Measurements from ENCODE around the gene TRUB1. TPM values are rescaled to one million over a fixed set of nuclear protein-coding genes. Genes with fewer than 3 reads are reported as not detected.
"Not testable (repeated sequence)": the region's sequence is repeated elsewhere in the genome, so short reads cannot be mapped to it uniquely, and the experiment has no call there.

Gene TRUB1
- total RNA-seq, 2 experiments from 2014 or later = 17.1 to 18.5 TPM

GRCh38 chr10:114915294-114915693, 22.7 kb upstream of the TRUB1 start:
- peaks cover 9% of the 10 kb centered on the region for H3K4me1 Mint-ChIP-seq
- H3K27me3 Mint-ChIP-seq = peaks cover 11% of the 10 kb centered on the region
- no peak for DNase-seq
- H3K36me3 Mint-ChIP-seq = no peaks in the 10 kb centered on the region
- no peaks in the 10 kb centered on the region for H3K9me3 Mint-ChIP-seq
- no peak overlapping the region for H3K27ac Mint-ChIP-seq
- no peak overlapping the region for H3K4me3 Mint-ChIP-seq

DNA sequence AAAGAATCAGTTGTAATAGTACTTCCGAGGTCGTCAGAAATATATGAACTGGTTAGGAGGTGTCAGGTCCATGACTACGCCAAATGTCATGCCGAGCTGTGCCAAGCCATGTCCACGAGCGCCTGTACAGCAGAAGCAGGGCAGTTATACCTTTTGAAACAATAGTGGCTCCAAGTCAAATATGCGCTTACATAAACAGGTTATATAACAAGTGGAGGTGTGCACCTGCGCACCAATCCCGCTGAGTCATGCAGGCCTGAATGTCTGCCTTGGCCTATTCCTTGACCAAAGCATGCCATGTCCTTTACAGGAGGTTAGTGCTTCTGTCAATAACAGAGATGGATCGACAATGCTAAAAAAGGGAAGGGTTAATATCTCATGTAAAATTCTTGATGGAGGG, 21.3 kb upstream of the TRUB1 start:
- no peak for DNase-seq
- H3K27ac Mint-ChIP-seq = no peak overlapping the region

DNA sequence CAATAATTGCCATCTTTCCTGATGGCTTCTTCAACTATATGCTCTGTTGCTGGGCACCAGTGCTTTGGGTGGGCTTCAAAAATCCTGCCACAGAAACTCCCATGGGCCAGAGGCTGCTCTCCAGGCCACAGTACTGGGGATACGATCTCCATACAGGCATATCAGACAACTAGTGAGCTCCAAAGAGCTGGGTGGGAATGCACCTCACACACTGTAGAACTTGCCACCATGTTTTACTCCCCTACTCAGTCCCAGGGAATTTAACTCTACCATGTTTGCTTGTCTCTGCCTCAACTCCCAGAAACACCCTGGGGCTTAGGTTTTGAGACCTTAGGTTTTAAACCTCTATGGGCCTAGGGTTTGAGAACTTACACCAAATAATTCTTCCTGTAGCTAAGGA, 20.5 kb upstream of the TRUB1 start:
- Mint-ChIP-seq H3K27ac (no peak overlapping the region), H3K36me3 (no peaks in the 10 kb centered on the region), H3K4me3 (no peak overlapping the region), H3K4me1 (peaks cover 6% of the 10 kb centered on the region), H3K27me3 (peaks cover 11% of the 10 kb centered on the region), H3K9me3 (no peaks in the 10 kb centered on the region)
- no peak for DNase-seq

More for the DNA sequence above, 21.3 kb upstream of the TRUB1 start:
- Mint-ChIP-seq H3K36me3 (no peaks in the 10 kb centered on the region), H3K4me3 (no peak overlapping the region), H3K27me3 (peaks cover 11% of the 10 kb centered on the region), H3K4me1 (peaks cover 9% of the 10 kb centered on the region), H3K9me3 (no peaks in the 10 kb centered on the region)

DNA sequence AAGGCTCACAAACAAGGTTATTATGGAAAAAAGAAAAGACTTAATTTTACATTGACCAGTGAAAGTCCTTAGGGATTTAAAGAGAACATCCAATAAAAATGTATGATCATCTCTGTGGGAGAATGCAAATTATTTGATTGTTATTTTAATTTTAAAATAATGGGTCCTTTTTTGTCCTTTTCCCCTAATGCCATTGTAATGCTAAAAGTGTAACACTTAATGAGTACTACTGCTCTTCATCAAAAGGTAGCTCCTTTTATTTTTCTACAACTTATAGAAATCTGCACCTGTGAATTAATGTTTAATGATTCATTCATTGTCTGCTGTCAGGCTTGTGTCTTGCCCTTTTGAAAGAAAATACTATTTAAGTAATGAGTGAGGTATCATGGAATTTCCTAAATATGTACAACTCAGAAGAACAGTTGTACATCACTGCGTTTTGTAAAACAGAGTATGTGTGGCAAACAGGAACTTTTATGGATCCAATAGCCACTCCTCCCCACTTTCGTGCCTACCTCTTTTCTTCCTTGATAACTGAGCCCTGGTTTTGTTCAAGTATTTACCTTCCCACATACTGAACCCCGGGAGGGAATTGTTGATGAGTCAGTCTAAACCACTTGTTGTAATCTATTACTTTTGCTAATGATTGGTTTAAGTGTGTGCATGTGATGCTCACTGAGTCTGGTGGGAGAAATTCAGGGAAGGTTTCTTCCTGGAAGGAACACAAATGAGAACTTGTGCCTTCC, 19.9 kb upstream of the TRUB1 start:
- Mint-ChIP-seq H3K36me3 (no peaks in the 10 kb centered on the region), H3K27ac (no peak overlapping the region)

DNA sequence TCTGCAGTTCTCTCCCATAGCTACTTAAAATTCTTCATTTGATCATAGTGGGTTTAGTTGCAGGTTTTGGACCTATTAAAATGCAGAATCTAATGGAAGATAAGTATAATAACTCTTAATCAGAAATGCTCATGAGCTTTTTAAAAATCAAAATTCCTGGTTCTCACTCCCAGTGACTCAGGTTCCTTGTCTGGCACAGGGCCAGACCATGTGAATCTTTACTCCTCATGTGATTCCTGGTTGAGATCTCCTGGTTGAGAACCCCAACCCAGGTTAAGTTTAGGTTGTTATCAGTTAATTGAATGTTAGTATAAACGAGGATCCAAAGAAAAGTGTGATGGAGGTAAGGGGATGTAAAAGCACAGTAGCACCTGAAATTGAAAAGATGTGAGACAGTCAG, 17.5 kb upstream of the TRUB1 start:
- Mint-ChIP-seq H3K36me3 (no peaks in the 10 kb centered on the region), H3K27me3 (peaks cover 24% of the 10 kb centered on the region), H3K27ac (no peak overlapping the region), H3K9me3 (no peaks in the 10 kb centered on the region), H3K4me3 (no peak overlapping the region), H3K4me1 (peaks cover 4% of the 10 kb centered on the region)
- no peak for DNase-seq

More for the DNA sequence above, 19.9 kb upstream of the TRUB1 start:
- Mint-ChIP-seq H3K4me3 (no peak overlapping the region), H3K4me1 (peaks cover 6% of the 10 kb centered on the region), H3K27me3 (peaks cover 11% of the 10 kb centered on the region), H3K9me3 (no peaks in the 10 kb centered on the region)
- no peak for DNase-seq

GRCh38 chr10:114922003-114922402, 16.0 kb upstream of the TRUB1 start:
- no peak overlapping the region for H3K4me3 Mint-ChIP-seq
- H3K27me3 Mint-ChIP-seq = peaks cover 31% of the 10 kb centered on the region
- no peaks in the 10 kb centered on the region for H3K9me3 Mint-ChIP-seq
- no peaks in the 10 kb centered on the region for H3K36me3 Mint-ChIP-seq
- no peak for DNase-seq
- peaks cover 12% of the 10 kb centered on the region for H3K4me1 Mint-ChIP-seq
- H3K27ac Mint-ChIP-seq = no peak overlapping the region

- no peaks in the 10 kb centered on the region for H3K36me3 Mint-ChIP-seq
- DNase-seq = no peak
- H3K4me1 Mint-ChIP-seq = peaks cover 12% of the 10 kb centered on the region
- no peak overlapping the region for H3K4me3 Mint-ChIP-seq
- peaks cover 32% of the 10 kb centered on the region for H3K27me3 Mint-ChIP-seq
- H3K27ac Mint-ChIP-seq = no peak overlapping the region
- H3K9me3 Mint-ChIP-seq = no peaks in the 10 kb centered on the region
Measured at GRCh38 chr10:114923551-114923950, 14.4 kb upstream of the TRUB1 start.

DNA sequence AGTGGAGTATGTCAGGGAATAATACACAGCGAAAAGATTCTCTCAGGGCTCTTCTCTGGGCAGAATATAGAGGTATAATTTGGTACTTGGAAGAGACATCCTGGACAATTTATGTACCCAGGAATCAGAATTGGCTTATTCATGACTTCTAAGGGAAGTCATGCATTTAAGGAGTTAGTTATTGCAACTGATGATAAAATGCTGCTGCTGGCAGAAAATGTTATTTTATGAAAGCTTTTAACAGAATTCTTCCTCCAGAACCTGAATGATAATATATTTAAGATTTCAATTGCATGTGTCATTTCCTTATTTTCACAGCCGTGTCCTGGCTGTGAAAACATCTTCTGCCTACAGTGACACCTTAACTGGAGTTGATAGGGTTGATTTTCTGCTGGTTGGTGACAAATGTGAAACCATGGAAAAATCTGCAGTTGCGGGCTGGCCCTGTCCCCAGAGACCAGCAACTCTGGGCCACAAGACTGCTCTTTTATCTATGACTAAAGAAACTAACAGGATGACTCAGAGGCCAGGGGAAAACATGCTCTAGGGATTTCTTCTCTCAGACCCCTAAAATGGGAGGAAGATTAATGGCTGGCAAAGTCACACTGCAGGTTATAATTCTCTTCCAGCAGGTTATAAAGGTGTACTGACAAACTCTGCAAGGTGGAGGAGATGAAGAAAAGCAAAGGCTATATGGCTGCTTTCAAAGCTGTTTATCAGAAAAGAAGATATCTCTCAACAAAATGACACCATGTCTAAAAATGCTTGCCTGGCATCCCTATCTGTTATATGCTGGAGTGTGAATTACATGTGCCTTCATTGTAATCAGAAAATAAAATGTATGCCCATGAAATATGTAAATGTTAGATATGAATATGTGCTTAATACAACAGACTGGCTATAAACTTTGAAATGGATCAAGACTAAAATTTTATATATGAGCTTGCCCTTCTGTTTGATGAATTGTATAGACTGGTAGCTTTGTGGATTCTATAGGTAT, 12.1 kb upstream of the TRUB1 start:
- Mint-ChIP-seq H3K9me3 (no peaks in the 10 kb centered on the region), H3K27me3 (peaks cover 24% of the 10 kb centered on the region), H3K27ac (no peak overlapping the region), H3K4me3 (no peak overlapping the region), H3K36me3 (no peaks in the 10 kb centered on the region), H3K4me1 (peaks cover 16% of the 10 kb centered on the region)
- DNase-seq = peak; percentile 53

DNA sequence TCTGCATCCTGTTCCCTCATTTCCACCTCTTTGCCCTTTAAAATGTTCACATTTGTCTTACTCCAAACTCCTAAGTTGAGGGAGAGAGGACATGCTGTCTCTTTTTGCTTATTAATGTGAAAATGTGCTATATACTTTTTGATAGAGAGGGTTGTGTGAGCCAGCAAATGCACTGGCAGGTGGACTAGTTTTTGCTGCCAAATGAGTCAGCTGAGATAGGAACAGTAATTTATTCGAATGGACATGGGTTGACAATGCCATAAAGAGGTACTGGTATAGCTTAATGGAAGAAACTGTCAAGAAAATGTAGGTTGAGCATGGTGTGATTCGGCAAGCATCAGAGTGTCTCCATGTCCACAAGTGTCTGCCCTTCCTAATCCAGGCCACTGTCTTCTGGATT, 9.2 kb upstream of the TRUB1 start:
- DNase-seq = no peak
- Mint-ChIP-seq H3K9me3 (peaks cover 8% of the 10 kb centered on the region), H3K36me3 (no peaks in the 10 kb centered on the region), H3K4me3 (no peak overlapping the region), H3K27me3 (peaks cover 18% of the 10 kb centered on the region), H3K4me1 (peaks cover 23% of the 10 kb centered on the region), H3K27ac (no peak overlapping the region)

- Mint-ChIP-seq H3K27me3 (peaks cover 13% of the 10 kb centered on the region), H3K4me1 (peaks cover 25% of the 10 kb centered on the region), H3K4me3 (no peak overlapping the region), H3K9me3 (peaks cover 8% of the 10 kb centered on the region), H3K27ac (no peak overlapping the region), H3K36me3 (no peaks in the 10 kb centered on the region)
- no peak for DNase-seq
Measured at GRCh38 chr10:114930320-114930719, 7.7 kb upstream of the TRUB1 start.

- DNase-seq = no peak
- H3K36me3 Mint-ChIP-seq = no peaks in the 10 kb centered on the region
- no peak overlapping the region for H3K4me3 Mint-ChIP-seq
- H3K9me3 Mint-ChIP-seq = peaks cover 8% of the 10 kb centered on the region
- H3K27ac Mint-ChIP-seq = no peak overlapping the region
- peaks cover 6% of the 10 kb centered on the region for H3K27me3 Mint-ChIP-seq
- H3K4me1 Mint-ChIP-seq = peaks cover 17% of the 10 kb centered on the region
Measured at GRCh38 chr10:114931072-114931679, 6.8 kb upstream of the TRUB1 start.

- DNase-seq = no peak
- no peak overlapping the region for H3K4me3 Mint-ChIP-seq
- no peak overlapping the region for H3K27ac Mint-ChIP-seq
- no peaks in the 10 kb centered on the region for H3K36me3 Mint-ChIP-seq
- peaks cover 15% of the 10 kb centered on the region for H3K4me1 Mint-ChIP-seq
- H3K27me3 Mint-ChIP-seq = peaks cover 3% of the 10 kb centered on the region
- H3K9me3 Mint-ChIP-seq = peaks cover 8% of the 10 kb centered on the region
Measured at GRCh38 chr10:114932225-114932624, 5.8 kb upstream of the TRUB1 start.

GRCh38 chr10:114932945-114933344, 5.0 kb upstream of the TRUB1 start:
- DNase-seq = no peak
- peaks cover 18% of the 10 kb centered on the region for H3K4me1 Mint-ChIP-seq
- peaks cover 8% of the 10 kb centered on the region for H3K9me3 Mint-ChIP-seq
- H3K36me3 Mint-ChIP-seq = no peaks in the 10 kb centered on the region
- H3K4me3 Mint-ChIP-seq = no peak overlapping the region
- H3K27me3 Mint-ChIP-seq = no peaks in the 10 kb centered on the region
- no peak overlapping the region for H3K27ac Mint-ChIP-seq

DNA sequence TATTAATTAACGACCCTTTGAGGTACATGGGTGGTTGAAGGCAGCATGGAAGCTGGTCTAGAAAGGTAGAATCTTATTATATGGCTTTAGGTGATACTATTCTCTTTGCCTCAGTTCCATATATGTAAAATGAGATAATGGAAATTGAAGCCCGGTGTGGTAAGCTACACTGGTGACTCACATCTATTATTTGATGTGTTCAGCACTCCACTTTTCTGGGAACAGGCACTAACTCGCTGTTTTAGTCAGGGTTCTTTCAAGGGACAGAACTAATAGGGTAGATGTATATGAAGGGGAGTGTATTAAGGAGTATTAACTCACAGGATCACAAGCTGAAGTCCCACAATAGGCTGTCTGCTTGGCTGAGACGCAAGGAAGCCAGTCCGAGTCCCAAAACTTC, 4.4 kb upstream of the TRUB1 start:
- peak; percentile 13 for DNase-seq
- Mint-ChIP-seq H3K27ac (peak overlapping the region; percentile 77), H3K4me1 (peaks cover 18% of the 10 kb centered on the region), H3K9me3 (peaks cover 8% of the 10 kb centered on the region), H3K4me3 (no peak overlapping the region), H3K36me3 (peaks cover 2% of the 10 kb centered on the region), H3K27me3 (no peaks in the 10 kb centered on the region)

DNA sequence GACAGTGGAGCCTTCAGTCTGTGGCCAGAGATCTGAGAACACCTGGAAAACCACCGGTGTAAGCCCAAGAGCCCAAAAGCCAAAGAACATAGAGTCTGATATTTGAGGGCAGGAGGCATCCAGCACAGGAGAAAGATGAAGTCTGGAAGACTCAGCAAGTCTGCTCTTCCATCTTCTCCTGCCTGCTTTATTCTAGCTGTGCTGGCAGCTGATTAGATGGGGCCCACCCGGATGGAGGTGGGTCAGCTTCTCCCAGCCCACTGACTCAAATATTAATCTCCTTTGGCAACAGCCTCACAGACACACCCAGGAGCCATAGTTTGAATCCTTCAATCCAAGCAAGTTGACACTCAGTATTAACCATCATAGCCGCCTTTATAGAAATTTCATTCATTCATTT, 4.0 kb upstream of the TRUB1 start:
- peaks cover 19% of the 10 kb centered on the region for H3K4me1 Mint-ChIP-seq
- DNase-seq, H3K4me3 Mint-ChIP-seq, H3K9me3 Mint-ChIP-seq, H3K36me3 Mint-ChIP-seq, H3K27me3 Mint-ChIP-seq: not testable (repeated sequence)
- H3K27ac Mint-ChIP-seq = peak overlapping the region; percentile 77
